LoVo (cell line): ENCODE data around the gene MAP1LC3B.
A peak's percentile ranks its signal among the peaks of the same experiment; 100 is the strongest.
"Not testable (repeated sequence)": the region's sequence is repeated elsewhere in the genome, so short reads cannot be mapped to it uniquely, and the experiment has no call there.

ENCODE experiments used
- DNase-seq: peaks from one replicate; pipeline ENCODE4 v3.0.0-alpha.2; 2016; ENCODE audit warnings: low spot score

The MAP1LC3B gene

GRCh38 chr16:87380881-87381280, 11.3 kb upstream of the MAP1LC3B start:
- DNase-seq = no peak

- no peak for DNase-seq
Measured at GRCh38 chr16:87382023-87382785, 9.9 kb upstream of the MAP1LC3B start.

GRCh38 chr16:87383505-87384161, 8.5 kb upstream of the MAP1LC3B start, which contains the start of gene FBXO31:
Gene FBXO31 (minus strand): TSS chr16:87383776. CDS start chr16:87383744, 32 bp downstream.
- peak; percentile 89 for DNase-seq

- no peak for DNase-seq
Measured at GRCh38 chr16:87384162-87384874, 7.8 kb upstream of the MAP1LC3B start.

GRCh38 chr16:87384875-87385167, 7.3 kb upstream of the MAP1LC3B start:
- not testable (repeated sequence) for DNase-seq

- peak; percentile 98 for DNase-seq
Measured at GRCh38 chr16:87387942-87388817, 4.0 kb upstream of the MAP1LC3B start.

- no peak for DNase-seq
Measured at GRCh38 chr16:87388818-87389134, 3.4 kb upstream of the MAP1LC3B start.

- no peak for DNase-seq
Measured at GRCh38 chr16:87389245-87389644, 2.9 kb upstream of the MAP1LC3B start.

- DNase-seq = not testable (repeated sequence)
Measured at GRCh38 chr16:87389914-87390313, 2.2 kb upstream of the MAP1LC3B start.

- no peak for DNase-seq
Measured at GRCh38 chr16:87390641-87391323, 1.4 kb upstream of the MAP1LC3B start.

- peak; percentile 40 for DNase-seq
Measured at GRCh38 chr16:87391324-87391949, 699 bp upstream of the MAP1LC3B start.

- no peak for DNase-seq
Measured at GRCh38 chr16:87392821-87393679, 914 bp downstream of the MAP1LC3B start.

- no peak for DNase-seq
Measured at GRCh38 chr16:87393680-87394055, 1.5 kb downstream of the MAP1LC3B start.

- no peak for DNase-seq
Measured at GRCh38 chr16:87395181-87395842, 3.2 kb downstream of the MAP1LC3B start.

- DNase-seq = no peak
Measured at GRCh38 chr16:87404764-87405625, 12.9 kb downstream of the MAP1LC3B start.

- DNase-seq = no peak
Measured at GRCh38 chr16:87406495-87407088, 14.5 kb downstream of the MAP1LC3B start.

GRCh38 chr16:87407511-87408112, 15.5 kb downstream of the MAP1LC3B start:
- DNase-seq = peak; percentile 90

GRCh38 chr16:87409153-87409552, 17.0 kb downstream of the MAP1LC3B start:
- DNase-seq = no peak
